HepG2 (cell line): ENCODE measurements around the gene IL32. TPM values are rescaled to one million over a fixed set of nuclear protein-coding genes. Genes with fewer than 3 reads are reported as not detected.

ENCODE experiments used
- HES4 ChIP-seq: sonication (generic); formaldehyde crosslinking; IDR thresholded peaks from 2 replicates; pipeline ENCODE4 v1.9.0; 2021; ENCODE audit warnings: mild to moderate bottlenecking, missing genetic modification reagents, borderline replicate concordance
- JUNB ChIP-seq: sonication (generic); formaldehyde crosslinking; IDR thresholded peaks from 2 replicates; pipeline ENCODE4 v1.8.0; 2022; ENCODE audit warnings: missing genetic modification reagents, mild to moderate bottlenecking, borderline replicate concordance
- MEIS1 ChIP-seq: sonication (generic); formaldehyde crosslinking; IDR thresholded peaks from 2 replicates; pipeline ENCODE4 v1.9.0; 2021; ENCODE audit warnings: mild to moderate bottlenecking, missing genetic modification reagents, moderate library complexity, borderline replicate concordance
- SAFB2 ChIP-seq: sonication (generic); formaldehyde crosslinking; IDR thresholded peaks from 2 replicates; pipeline ENCODE4 v1.5.1; 2020; ENCODE audit warnings: missing genetic modification reagents, low read depth, mild to moderate bottlenecking, borderline replicate concordance
- ZKSCAN5 ChIP-seq: sonication (generic); formaldehyde crosslinking; IDR thresholded peaks from 2 replicates; pipeline ENCODE4 v1.5.1; 2020; ENCODE audit warnings: mild to moderate bottlenecking, missing genetic modification reagents
- ZNF337 ChIP-seq: sonication (generic); formaldehyde crosslinking; IDR thresholded peaks from 2 replicates; pipeline ENCODE4 v1.5.1; 2020; ENCODE audit warnings: missing genetic modification reagents, low read depth, mild to moderate bottlenecking, borderline replicate concordance
- ZNF563 ChIP-seq: sonication (generic); formaldehyde crosslinking; IDR thresholded peaks from 2 replicates; pipeline ENCODE4 v1.8.0; 2022; ENCODE audit warnings: mild to moderate bottlenecking, moderate library complexity, missing genetic modification reagents
- polyA plus RNA-seq, 8 experiments: library from polyadenylated mRNA; depleted of rRNA in 3 of 8; stranded (reverse) in 7 of 8; unstranded in 1 of 8; fragments of >200 nt; fragmentation: Illumina TruSeq in 4 of 8; extraction: Trizol in 4 of 8; gene quantifications; 2 replicates each; pipeline versions ENCODE4 v1.2.1 to v1.2.3, GENCODE V29; 2011 to 2016; ENCODE audit warnings: low read depth in 4 of 8, missing spikeins in 1 of 8, mixed read lengths in 1 of 8; ENCODE audit not compliant: insufficient read depth in 1 of 8
- total RNA-seq, 5 experiments: library from RNA; depleted of rRNA; stranded (reverse); fragments of >200 nt; fragmentation: Illumina TruSeq; extraction: Trizol; gene quantifications; 2 replicates each; pipeline ENCODE4 v1.2.3, GENCODE V29; 2016; ENCODE audit warnings: low read depth in 1 of 5
- TF ChIP-seq, protein P1 (sequence below): sonication (generic); formaldehyde crosslinking; IDR thresholded peaks from 2 replicates; pipeline ENCODE4 v1.4.0; 2020; ENCODE audit warnings: mild to moderate bottlenecking, missing genetic modification reagents
- TF ChIP-seq, protein P2 (sequence below): sonication (generic); formaldehyde crosslinking; IDR thresholded peaks from 2 replicates; pipeline ENCODE4 v1.8.1; 2022; ENCODE audit warnings: low read depth, mild to moderate bottlenecking, missing genetic modification reagents
- TF ChIP-seq, protein P3 (sequence below): IDR thresholded peaks from 2 replicates; pipeline ENCODE4 v1.6.1; 2016
- TF ChIP-seq, protein P4 (sequence below): sonication (generic); formaldehyde crosslinking; IDR thresholded peaks from 2 replicates; pipeline ENCODE4 v1.5.0; 2020; ENCODE audit warnings: missing genetic modification reagents, mild to moderate bottlenecking, borderline replicate concordance
- TF ChIP-seq, protein P5 (sequence below): sonication (generic); formaldehyde crosslinking; IDR thresholded peaks from 2 replicates; pipeline ENCODE4 v1.4.0; 2020; ENCODE audit warnings: mild to moderate bottlenecking, missing genetic modification reagents
- TF ChIP-seq, protein P6 (sequence below): sonication (generic); formaldehyde crosslinking; IDR thresholded peaks from 2 replicates; pipeline ENCODE4 v1.4.0; 2020; ENCODE audit warnings: missing genetic modification reagents

The IL32 gene
- total and polyA plus RNA-seq, 2 of the 13 experiments (the other 11 are each of a cell fraction or from before 2014, with no cell fraction given): 115 to 165 TPM

DNA sequence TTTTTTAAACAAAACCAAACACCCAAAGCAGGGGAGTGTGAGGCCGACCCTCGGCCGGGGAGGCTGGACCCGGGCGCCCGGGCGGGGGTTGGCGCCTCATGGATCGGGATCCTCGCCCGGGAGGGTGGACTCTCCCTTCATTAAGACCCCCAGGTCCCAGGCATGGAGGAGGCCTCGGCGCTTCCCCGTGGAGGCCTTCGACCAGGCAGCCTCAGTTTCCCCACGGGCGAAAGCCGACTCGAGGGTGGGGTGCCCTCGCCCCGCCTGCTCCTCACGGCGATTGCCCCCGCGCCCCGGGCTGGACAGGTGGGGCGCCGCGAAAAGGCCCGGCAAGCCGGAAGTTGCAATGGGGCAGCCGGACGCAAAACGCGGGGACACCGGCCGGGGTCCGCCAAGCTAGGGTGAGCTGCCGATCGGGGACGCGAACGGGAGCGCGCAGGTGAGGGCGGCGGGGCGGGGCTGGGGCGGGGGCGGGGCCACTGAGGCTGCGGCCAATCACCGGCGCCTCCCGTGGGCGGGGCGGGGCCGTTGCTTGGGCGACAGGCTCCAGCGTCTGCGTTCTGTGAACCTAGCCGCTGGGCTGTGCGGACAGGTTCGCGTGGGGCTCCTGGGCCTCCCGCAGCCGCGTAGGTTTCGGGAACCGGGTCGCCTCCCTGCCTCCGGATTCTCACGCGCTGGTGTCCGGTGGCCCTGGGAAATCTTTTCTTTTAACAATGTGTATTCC, 40.9 kb downstream of the IL32 start (continued):
- TF ChIP-seq, protein P1, sequence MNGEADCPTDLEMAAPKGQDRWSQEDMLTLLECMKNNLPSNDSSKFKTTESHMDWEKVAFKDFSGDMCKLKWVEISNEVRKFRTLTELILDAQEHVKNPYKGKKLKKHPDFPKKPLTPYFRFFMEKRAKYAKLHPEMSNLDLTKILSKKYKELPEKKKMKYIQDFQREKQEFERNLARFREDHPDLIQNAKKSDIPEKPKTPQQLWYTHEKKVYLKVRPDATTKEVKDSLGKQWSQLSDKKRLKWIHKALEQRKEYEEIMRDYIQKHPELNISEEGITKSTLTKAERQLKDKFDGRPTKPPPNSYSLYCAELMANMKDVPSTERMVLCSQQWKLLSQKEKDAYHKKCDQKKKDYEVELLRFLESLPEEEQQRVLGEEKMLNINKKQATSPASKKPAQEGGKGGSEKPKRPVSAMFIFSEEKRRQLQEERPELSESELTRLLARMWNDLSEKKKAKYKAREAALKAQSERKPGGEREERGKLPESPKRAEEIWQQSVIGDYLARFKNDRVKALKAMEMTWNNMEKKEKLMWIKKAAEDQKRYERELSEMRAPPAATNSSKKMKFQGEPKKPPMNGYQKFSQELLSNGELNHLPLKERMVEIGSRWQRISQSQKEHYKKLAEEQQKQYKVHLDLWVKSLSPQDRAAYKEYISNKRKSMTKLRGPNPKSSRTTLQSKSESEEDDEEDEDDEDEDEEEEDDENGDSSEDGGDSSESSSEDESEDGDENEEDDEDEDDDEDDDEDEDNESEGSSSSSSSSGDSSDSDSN (CRISPR knock-in tag): peak; percentile 93
- TF ChIP-seq HES4 (no peak), ZNF563 (CRISPR knock-in tag) (no peak), ZNF337 (0 out of 2 replicates have a peak, but pooled peaks have one; percentile 56), MEIS1 (no peak), SAFB2 (CRISPR knock-in tag) (no peak), ZKSCAN5 (no peak), JUNB (CRISPR knock-in tag) (no peak)
- TF ChIP-seq, protein P2, sequence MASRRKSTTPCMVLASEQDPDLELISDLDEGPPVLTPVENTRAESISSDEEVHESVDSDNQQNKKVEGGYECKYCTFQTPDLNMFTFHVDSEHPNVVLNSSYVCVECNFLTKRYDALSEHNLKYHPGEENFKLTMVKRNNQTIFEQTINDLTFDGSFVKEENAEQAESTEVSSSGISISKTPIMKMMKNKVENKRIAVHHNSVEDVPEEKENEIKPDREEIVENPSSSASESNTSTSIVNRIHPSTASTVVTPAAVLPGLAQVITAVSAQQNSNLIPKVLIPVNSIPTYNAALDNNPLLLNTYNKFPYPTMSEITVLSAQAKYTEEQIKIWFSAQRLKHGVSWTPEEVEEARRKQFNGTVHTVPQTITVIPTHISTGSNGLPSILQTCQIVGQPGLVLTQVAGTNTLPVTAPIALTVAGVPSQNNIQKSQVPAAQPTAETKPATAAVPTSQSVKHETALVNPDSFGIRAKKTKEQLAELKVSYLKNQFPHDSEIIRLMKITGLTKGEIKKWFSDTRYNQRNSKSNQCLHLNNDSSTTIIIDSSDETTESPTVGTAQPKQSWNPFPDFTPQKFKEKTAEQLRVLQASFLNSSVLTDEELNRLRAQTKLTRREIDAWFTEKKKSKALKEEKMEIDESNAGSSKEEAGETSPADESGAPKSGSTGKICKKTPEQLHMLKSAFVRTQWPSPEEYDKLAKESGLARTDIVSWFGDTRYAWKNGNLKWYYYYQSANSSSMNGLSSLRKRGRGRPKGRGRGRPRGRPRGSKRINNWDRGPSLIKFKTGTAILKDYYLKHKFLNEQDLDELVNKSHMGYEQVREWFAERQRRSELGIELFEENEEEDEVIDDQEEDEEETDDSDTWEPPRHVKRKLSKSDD (CRISPR knock-in tag): no peak
- TF ChIP-seq, protein P3, sequence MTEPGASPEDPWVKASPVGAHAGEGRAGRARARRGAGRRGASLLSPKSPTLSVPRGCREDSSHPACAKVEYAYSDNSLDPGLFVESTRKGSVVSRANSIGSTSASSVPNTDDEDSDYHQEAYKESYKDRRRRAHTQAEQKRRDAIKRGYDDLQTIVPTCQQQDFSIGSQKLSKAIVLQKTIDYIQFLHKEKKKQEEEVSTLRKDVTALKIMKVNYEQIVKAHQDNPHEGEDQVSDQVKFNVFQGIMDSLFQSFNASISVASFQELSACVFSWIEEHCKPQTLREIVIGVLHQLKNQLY (CRISPR knock-in tag): no peak
- TF ChIP-seq, protein P4, sequence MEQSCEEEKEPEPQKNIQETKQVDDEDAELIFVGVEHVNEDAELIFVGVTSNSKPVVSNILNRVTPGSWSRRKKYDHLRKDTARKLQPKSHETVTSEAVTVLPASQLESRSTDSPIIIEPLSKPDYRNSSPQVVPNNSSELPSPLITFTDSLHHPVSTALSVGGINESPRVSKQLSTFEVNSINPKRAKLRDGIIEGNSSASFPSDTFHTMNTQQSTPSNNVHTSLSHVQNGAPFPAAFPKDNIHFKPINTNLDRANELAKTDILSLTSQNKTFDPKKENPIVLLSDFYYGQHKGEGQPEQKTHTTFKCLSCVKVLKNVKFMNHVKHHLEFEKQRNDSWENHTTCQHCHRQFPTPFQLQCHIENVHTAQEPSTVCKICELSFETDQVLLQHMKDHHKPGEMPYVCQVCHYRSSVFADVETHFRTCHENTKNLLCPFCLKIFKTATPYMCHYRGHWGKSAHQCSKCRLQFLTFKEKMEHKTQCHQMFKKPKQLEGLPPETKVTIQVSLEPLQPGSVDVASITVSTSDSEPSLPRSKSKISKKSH (CRISPR knock-in tag): peak; percentile 25; the same call in 1 of the 2 replicates
- TF ChIP-seq, protein P5, sequence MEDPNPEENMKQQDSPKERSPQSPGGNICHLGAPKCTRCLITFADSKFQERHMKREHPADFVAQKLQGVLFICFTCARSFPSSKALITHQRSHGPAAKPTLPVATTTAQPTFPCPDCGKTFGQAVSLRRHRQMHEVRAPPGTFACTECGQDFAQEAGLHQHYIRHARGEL (CRISPR knock-in tag): peak; percentile 52; the same call in 1 of the 2 replicates
- TF ChIP-seq, protein P6, sequence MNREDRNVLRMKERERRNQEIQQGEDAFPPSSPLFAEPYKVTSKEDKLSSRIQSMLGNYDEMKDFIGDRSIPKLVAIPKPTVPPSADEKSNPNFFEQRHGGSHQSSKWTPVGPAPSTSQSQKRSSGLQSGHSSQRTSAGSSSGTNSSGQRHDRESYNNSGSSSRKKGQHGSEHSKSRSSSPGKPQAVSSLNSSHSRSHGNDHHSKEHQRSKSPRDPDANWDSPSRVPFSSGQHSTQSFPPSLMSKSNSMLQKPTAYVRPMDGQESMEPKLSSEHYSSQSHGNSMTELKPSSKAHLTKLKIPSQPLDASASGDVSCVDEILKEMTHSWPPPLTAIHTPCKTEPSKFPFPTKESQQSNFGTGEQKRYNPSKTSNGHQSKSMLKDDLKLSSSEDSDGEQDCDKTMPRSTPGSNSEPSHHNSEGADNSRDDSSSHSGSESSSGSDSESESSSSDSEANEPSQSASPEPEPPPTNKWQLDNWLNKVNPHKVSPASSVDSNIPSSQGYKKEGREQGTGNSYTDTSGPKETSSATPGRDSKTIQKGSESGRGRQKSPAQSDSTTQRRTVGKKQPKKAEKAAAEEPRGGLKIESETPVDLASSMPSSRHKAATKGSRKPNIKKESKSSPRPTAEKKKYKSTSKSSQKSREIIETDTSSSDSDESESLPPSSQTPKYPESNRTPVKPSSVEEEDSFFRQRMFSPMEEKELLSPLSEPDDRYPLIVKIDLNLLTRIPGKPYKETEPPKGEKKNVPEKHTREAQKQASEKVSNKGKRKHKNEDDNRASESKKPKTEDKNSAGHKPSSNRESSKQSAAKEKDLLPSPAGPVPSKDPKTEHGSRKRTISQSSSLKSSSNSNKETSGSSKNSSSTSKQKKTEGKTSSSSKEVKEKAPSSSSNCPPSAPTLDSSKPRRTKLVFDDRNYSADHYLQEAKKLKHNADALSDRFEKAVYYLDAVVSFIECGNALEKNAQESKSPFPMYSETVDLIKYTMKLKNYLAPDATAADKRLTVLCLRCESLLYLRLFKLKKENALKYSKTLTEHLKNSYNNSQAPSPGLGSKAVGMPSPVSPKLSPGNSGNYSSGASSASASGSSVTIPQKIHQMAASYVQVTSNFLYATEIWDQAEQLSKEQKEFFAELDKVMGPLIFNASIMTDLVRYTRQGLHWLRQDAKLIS (CRISPR knock-in tag): no peak
